ENCODE measurements around the gene RBMY1F. TPM values are rescaled to one million over a fixed set of nuclear protein-coding genes. Genes with fewer than 3 reads are reported as not detected.
"Not testable (repeated sequence)": the region's sequence is repeated elsewhere in the genome, so short reads cannot be mapped to it uniquely, and the experiment has no call there.

RBMY1F gene
- total RNA-seq, result not detected in 2 replicates

DNA sequence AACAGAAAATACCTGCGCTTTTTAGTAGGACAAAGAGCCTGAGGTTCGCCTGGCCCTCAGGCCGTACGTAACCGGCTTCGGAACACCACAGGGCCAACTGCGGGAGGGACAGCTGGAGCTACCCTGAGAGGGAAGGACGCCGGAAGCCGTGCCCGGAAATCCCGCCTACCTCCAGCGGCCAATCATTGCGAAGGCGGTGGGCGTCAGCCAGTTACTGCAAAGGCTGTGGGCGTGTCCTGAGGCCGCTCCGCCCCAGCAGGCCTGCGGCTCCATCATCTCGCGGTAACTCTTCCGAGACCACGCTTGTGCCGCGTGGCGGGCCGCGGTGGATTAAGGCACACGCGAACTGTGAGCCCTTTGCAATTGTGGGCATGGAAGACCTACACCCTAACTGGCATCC is at the start of gene RBMY1F:
RBMY1F (minus strand) TSS at position 101 of the 400 bp plus-strand sequence. CDS start 1,954 bp downstream, outside the sequence.
- H3K4me3 ChIP-seq (ENCODE audit: low read depth, low read length); DNase-seq (ENCODE audit: low read depth): not testable (repeated sequence)

DNA sequence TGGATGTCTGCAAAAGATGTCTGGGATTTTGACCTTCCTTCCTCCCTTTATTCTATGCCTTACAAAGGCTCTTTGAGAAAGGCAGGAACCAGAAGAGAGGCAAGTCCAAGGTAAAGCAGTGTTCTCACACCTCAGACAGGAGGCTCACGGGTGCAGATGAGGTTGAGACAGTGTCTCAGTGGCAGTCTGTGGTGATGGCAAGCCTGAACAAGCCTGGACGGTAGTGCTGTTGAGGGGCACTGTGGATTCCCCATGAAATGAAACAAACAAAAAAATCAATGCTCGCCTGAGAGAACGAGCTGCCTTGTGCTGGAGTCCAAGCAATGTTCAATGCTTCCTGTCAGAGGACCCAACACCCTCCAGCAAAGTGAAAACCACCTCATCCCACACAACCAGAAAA is 31.6 kb downstream of the RBMY1F start:
- not testable (repeated sequence) for DNase-seq (ENCODE audit: low read depth); H3K4me3 ChIP-seq (ENCODE audit: low read depth, low read length)

DNA sequence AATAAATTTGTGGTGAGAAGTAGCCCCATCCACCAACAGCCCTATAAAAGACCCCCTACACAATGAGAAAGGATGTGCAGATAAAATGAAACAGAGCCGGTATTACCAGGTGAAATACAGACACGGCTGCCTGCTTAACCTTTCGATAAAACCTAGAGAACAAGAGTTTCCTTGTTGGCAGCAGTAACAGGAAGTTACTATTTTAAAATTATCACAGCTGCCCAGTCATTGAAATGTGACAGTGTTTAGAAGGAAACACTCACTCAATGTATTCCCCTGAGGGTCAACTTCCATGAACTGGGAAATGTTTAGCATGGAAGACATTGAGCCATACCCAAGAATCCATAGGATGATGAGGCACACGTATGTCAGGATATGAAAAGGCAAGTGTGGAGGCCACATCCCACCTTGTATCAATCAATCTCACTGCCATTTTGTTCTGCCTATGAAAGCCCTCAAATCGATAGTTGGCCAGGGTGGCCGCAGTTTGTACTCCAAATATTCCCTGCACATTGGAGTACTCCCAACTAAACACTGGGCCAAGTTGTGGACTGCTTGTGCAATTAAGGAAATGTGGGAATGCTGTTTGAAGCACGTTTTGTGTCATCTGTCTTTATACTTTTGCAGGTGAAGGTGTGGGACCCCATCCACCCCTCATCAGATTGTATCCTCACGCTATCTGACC is 41.6 kb downstream of the RBMY1F start:
- not testable (repeated sequence) for H3K4me3 ChIP-seq (ENCODE audit: low read depth, low read length); DNase-seq (ENCODE audit: low read depth)

DNA sequence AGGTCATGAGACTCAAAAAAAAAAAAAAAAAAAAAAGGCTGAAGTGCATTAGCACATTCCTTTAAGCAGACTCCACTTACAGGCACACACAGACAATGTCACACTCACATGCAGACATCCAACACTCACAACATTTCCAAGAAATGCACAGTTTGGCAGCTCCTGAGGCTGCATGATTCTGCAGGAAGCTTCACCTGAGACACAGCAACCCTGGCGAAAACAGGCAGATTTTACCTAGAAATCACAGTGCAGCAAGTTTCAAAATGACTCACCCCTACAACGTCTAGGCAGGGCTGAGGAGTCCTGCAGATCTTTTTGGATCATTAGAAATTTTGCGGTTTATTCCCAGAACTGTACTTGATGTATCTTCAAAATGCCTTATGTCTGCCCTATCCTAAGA is 48.0 kb downstream of the RBMY1F start:
- DNase-seq (ENCODE audit: low read depth); H3K4me3 ChIP-seq (ENCODE audit: low read depth, low read length): not testable (repeated sequence)

GRCh38 chrY:22130494-22130893 is 52.2 kb downstream of the RBMY1F start:
- not testable (repeated sequence) for H3K4me3 ChIP-seq (ENCODE audit: low read depth, low read length); DNase-seq (ENCODE audit: low read depth)

Other genes starting within 250 kb of the RBMY1F start
- not detected in 2 replicates for gene RBMY1J, start 220.5 kb upstream of the RBMY1F start, total RNA-seq